HepG2 (cell line): ENCODE measurements around the gene ATP7A. TPM values are rescaled to one million over a fixed set of nuclear protein-coding genes. Genes with fewer than 3 reads are reported as not detected.
A peak's percentile ranks its signal among the peaks of the same experiment; 100 is the strongest.

Experiments used
- CEBPG ChIP-seq: IDR thresholded peaks from 2 replicates; pipeline ENCODE4 v1.6.1; 2016
- DPF2 ChIP-seq: sonication (generic); formaldehyde crosslinking; IDR thresholded peaks from 2 replicates; pipeline ENCODE4 v1.4.0; 2020; ENCODE audit warnings: mild to moderate bottlenecking, low read depth, missing genetic modification reagents, borderline replicate concordance
- FOSL1 ChIP-seq: sonication (generic); formaldehyde crosslinking; IDR thresholded peaks from 2 replicates; pipeline ENCODE4 v1.9.0; 2021; ENCODE audit warnings: missing genetic modification reagents, borderline replicate concordance
- HMGA1 ChIP-seq: sonication (generic); formaldehyde crosslinking; conservative IDR thresholded peaks from 2 replicates; pipeline ENCODE4 v1.4.0; 2020; ENCODE audit warnings: missing genetic modification reagents
- IRF2 ChIP-seq: IDR thresholded peaks from 2 replicates; pipeline ENCODE4 v1.6.1; 2018; ENCODE audit warnings: missing genetic modification reagents, missing compliant biosample characterization
- JUND ChIP-seq: sonication (generic); formaldehyde crosslinking; IDR thresholded peaks from 2 replicates; pipeline ENCODE4 v1.8.0; 2022; ENCODE audit warnings: mild to moderate bottlenecking, missing genetic modification reagents
- KDM2A ChIP-seq: sonication (generic); formaldehyde crosslinking; IDR thresholded peaks from 2 replicates; pipeline ENCODE4 v1.4.0; 2020; ENCODE audit warnings: low read depth, missing genetic modification reagents, borderline replicate concordance
- MAF1 ChIP-seq: sonication (generic); formaldehyde crosslinking; IDR thresholded peaks from 2 replicates; pipeline ENCODE4 v1.5.0; 2020; ENCODE audit warnings: missing genetic modification reagents, borderline replicate concordance
- MBNL3 ChIP-seq: fragments of 250-450 bp; sonication (Bioruptor Pico); conservative IDR thresholded peaks from 2 replicates; pipeline ENCODE4 v1.8.0; 2022; ENCODE audit warnings: mild to moderate bottlenecking, inconsistent platforms
- MXI1 ChIP-seq: IDR thresholded peaks from 3 replicates; pipeline ENCODE4 v1.6.1; 2012; ENCODE audit warnings: low read depth, low read length, inconsistent platforms, borderline replicate concordance
- PITX1 ChIP-seq: sonication (generic); formaldehyde crosslinking; IDR thresholded peaks from 2 replicates; pipeline ENCODE4 v1.5.1; 2020; ENCODE audit warnings: mild to moderate bottlenecking, missing genetic modification reagents
- POGZ ChIP-seq: sonication (generic); formaldehyde crosslinking; IDR thresholded peaks from 2 replicates; pipeline ENCODE4 v1.4.0; 2020; ENCODE audit warnings: mild to moderate bottlenecking, missing genetic modification reagents
- POLR2G ChIP-seq: fragments of 200-400 bp; formaldehyde crosslinking; IDR thresholded peaks from 2 replicates; pipeline ENCODE4 v1.6.1; 2018; ENCODE audit warnings: mild to moderate bottlenecking, low read depth, low read length, moderate library complexity
- RCOR2 ChIP-seq: IDR thresholded peaks from 2 replicates; pipeline ENCODE4 v1.6.1; 2016; ENCODE audit warnings: missing biosample characterization, missing genetic modification reagents
- SOX5 ChIP-seq: IDR thresholded peaks from 2 replicates; pipeline ENCODE4 v1.6.1; 2016; ENCODE audit warnings: borderline replicate concordance
- ZNF296 ChIP-seq: sonication (generic); formaldehyde crosslinking; conservative IDR thresholded peaks from 2 replicates; pipeline ENCODE4 v1.5.0; 2020; ENCODE audit warnings: mild to moderate bottlenecking, missing genetic modification reagents
- ZNF30 ChIP-seq: sonication (generic); formaldehyde crosslinking; IDR thresholded peaks from 2 replicates; pipeline ENCODE4 v1.5.0; 2020; ENCODE audit warnings: mild to moderate bottlenecking, missing genetic modification reagents
- ZNF326 ChIP-seq: sonication (generic); formaldehyde crosslinking; IDR thresholded peaks from 2 replicates; pipeline ENCODE4 v1.4.0; 2020; ENCODE audit warnings: missing genetic modification reagents, borderline replicate concordance
- ZNF484 ChIP-seq: sonication (generic); formaldehyde crosslinking; IDR thresholded peaks from 2 replicates; pipeline ENCODE4 v1.5.1; 2020; ENCODE audit warnings: mild to moderate bottlenecking, low read depth, missing genetic modification reagents, borderline replicate concordance
- ZNF570 ChIP-seq: sonication (generic); formaldehyde crosslinking; IDR thresholded peaks from 2 replicates; pipeline ENCODE4 v1.4.0; 2020; ENCODE audit warnings: mild to moderate bottlenecking, missing genetic modification reagents, borderline replicate concordance
- ZNF644 ChIP-seq: IDR thresholded peaks from 2 replicates; pipeline ENCODE4 v1.6.1; 2016; ENCODE audit warnings: low read depth
- ZNF652 ChIP-seq: IDR thresholded peaks from 2 replicates; pipeline ENCODE4 v1.6.1; 2016; ENCODE audit warnings: low read depth, borderline replicate concordance
- ZNF850 ChIP-seq: sonication (generic); formaldehyde crosslinking; conservative IDR thresholded peaks from 2 replicates; pipeline ENCODE4 v1.9.0; 2021; ENCODE audit warnings: mild to moderate bottlenecking, missing genetic modification reagents
- polyA plus RNA-seq, 8 experiments: library from polyadenylated mRNA; depleted of rRNA in 3 of 8; stranded (reverse) in 7 of 8; unstranded in 1 of 8; fragments of >200 nt; fragmentation: Illumina TruSeq in 4 of 8; extraction: Trizol in 4 of 8; gene quantifications; 2 replicates each; pipeline versions ENCODE4 v1.2.1 to v1.2.3, GENCODE V29; 2011 to 2016; ENCODE audit warnings: low read depth in 4 of 8, missing spikeins in 1 of 8, mixed read lengths in 1 of 8; ENCODE audit not compliant: insufficient read depth in 1 of 8
- total RNA-seq, 5 experiments: library from RNA; depleted of rRNA; stranded (reverse); fragments of >200 nt; fragmentation: Illumina TruSeq; extraction: Trizol; gene quantifications; 2 replicates each; pipeline ENCODE4 v1.2.3, GENCODE V29; 2016; ENCODE audit warnings: low read depth in 1 of 5
- TF ChIP-seq, protein P1 (sequence below): sonication (generic); formaldehyde crosslinking; IDR thresholded peaks from 2 replicates; pipeline ENCODE4 v1.4.0; 2020; ENCODE audit warnings: mild to moderate bottlenecking, missing genetic modification reagents
- TF ChIP-seq, protein P2 (sequence below): IDR thresholded peaks from 2 replicates; pipeline ENCODE4 v1.6.1; 2016; ENCODE audit warnings: mild to moderate bottlenecking
- TF ChIP-seq, protein P3 (sequence below): sonication (generic); IDR thresholded peaks from 2 replicates; pipeline ENCODE4 v1.6.1; 2016; ENCODE audit warnings: low read depth, borderline replicate concordance
- TF ChIP-seq, protein P4 (sequence below): IDR thresholded peaks from 2 replicates; pipeline ENCODE4 v1.6.1; 2016; ENCODE audit warnings: missing biosample characterization, missing genetic modification reagents, low read depth
- TF ChIP-seq, protein P5 (sequence below): IDR thresholded peaks from 2 replicates; pipeline ENCODE4 v1.6.1; 2016; ENCODE audit warnings: mild to moderate bottlenecking, missing biosample characterization, missing genetic modification reagents

ATP7A gene
- total and polyA plus RNA-seq, 2 of the 13 experiments (the other 11 are each of a cell fraction or from before 2014, with no cell fraction given), result 1.7 to 4.7 TPM

DNA sequence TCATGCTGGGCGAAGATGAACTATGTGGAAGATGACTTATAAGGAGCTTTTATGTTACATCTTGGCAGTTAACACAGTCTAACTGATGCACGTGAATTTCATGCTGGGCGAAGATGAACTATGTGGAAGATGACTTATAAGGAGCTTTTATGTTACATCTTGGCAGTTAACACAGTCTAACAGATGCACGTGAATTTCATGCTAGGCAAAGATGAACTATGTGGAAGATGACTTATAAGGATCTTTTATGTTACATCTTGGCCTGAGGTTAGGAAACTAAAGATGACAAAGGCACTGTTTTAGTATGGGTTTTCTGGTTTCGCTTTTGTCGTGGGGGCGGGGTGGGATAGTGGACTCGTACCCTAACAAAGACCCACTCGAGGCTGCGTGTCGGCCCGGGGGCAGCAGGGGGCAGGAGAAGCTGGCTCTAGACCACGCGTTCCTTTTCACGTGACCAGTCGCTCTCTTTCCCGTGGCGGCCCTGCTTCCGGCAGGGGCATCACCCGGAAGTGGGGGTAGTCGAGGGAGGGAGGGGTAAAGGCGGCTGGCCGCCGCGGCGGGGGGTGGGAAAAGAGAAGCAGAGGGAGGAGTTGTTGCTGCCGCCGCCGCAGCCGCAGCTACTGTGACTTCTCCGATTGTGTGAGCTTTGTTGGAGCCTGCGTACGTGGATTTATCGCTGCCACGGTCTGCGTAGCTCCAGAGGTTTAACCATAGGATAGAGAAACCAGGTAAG lies at the start of gene ATP7A (continued):
- TF ChIP-seq FOSL1 (CRISPR knock-in tag), result no peak
- no peak for TF ChIP-seq ZNF296 (CRISPR knock-in tag)
- TF ChIP-seq POLR2G, result no peak
- no peak for TF ChIP-seq CEBPG (CRISPR knock-in tag)
- TF ChIP-seq, protein P1, sequence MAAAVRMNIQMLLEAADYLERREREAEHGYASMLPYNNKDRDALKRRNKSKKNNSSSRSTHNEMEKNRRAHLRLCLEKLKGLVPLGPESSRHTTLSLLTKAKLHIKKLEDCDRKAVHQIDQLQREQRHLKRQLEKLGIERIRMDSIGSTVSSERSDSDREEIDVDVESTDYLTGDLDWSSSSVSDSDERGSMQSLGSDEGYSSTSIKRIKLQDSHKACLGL (CRISPR knock-in tag), result no peak
- TF ChIP-seq ZNF30 (CRISPR knock-in tag), result no peak
- TF ChIP-seq SOX5, result peak; percentile 38; the same call in 1 of the 2 replicates
- TF ChIP-seq ZNF652 (CRISPR knock-in tag), result no peak
- TF ChIP-seq ZNF484 (CRISPR knock-in tag), result no peak
- no peak for TF ChIP-seq MBNL3 (CRISPR knock-in tag)
- TF ChIP-seq IRF2, result peak; percentile 60; the same call in 1 of the 2 replicates
- no peak for TF ChIP-seq MAF1 (CRISPR knock-in tag)
- no peak for TF ChIP-seq HMGA1 (CRISPR knock-in tag)
- no peak for TF ChIP-seq JUND (CRISPR knock-in tag)
- TF ChIP-seq DPF2 (CRISPR knock-in tag), result no peak
- TF ChIP-seq ZNF850 (CRISPR knock-in tag), result no peak
- TF ChIP-seq, protein P2, sequence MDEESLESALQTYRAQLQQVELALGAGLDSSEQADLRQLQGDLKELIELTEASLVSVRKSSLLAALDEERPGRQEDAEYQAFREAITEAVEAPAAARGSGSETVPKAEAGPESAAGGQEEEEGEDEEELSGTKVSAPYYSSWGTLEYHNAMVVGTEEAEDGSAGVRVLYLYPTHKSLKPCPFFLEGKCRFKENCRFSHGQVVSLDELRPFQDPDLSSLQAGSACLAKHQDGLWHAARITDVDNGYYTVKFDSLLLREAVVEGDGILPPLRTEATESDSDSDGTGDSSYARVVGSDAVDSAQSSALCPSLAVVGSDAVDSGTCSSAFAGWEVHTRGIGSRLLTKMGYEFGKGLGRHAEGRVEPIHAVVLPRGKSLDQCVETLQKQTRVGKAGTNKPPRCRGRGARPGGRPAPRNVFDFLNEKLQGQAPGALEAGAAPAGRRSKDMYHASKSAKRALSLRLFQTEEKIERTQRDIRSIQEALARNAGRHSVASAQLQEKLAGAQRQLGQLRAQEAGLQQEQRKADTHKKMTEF, result 0 out of 2 replicates have a peak, but pooled peaks have one; percentile 20
- TF ChIP-seq ZNF570 (CRISPR knock-in tag), result no peak
- no peak for TF ChIP-seq ZNF326 (CRISPR knock-in tag)
- peak; percentile 76; the same call in 1 of the 3 replicates for TF ChIP-seq MXI1
- TF ChIP-seq, protein P3, sequence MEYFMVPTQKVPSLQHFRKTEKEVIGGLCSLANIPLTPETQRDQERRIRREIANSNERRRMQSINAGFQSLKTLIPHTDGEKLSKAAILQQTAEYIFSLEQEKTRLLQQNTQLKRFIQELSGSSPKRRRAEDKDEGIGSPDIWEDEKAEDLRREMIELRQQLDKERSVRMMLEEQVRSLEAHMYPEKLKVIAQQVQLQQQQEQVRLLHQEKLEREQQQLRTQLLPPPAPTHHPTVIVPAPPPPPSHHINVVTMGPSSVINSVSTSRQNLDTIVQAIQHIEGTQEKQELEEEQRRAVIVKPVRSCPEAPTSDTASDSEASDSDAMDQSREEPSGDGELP, result no peak
- TF ChIP-seq PITX1 (CRISPR knock-in tag), result peak; percentile 23; the same call in 1 of the 2 replicates
- TF ChIP-seq, protein P4, sequence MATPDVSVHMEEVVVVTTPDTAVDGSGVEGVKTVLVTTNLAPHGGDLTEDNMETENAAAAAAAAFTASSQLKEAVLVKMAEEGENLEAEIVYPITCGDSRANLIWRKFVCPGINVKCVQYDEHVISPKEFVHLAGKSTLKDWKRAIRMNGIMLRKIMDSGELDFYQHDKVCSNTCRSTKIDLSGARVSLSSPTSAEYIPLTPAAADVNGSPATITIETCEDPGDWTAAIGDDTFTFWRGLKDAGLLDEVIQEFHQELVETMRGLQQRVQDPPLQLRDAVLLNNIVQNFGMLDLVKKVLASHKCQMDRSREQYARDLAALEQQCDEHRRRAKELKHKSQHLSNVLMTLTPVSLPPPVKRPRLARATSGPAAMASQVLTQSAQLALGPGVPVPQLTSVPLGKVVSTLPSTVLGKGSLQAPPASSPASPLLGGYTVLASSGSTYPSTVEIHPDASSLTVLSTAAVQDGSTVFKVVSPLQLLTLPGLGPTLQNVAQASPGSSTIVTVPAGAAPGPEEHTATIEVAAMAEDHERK (CRISPR knock-in tag), result no peak
- peak; percentile 57 for TF ChIP-seq KDM2A (CRISPR knock-in tag)
- TF ChIP-seq, protein P5, sequence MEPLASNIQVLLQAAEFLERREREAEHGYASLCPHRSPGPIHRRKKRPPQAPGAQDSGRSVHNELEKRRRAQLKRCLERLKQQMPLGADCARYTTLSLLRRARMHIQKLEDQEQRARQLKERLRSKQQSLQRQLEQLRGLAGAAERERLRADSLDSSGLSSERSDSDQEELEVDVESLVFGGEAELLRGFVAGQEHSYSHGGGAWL, result 0 out of 2 replicates have a peak, but pooled peaks have one; percentile 36
- no peak for TF ChIP-seq RCOR2 (CRISPR knock-in tag)
- TF ChIP-seq ZNF644 (CRISPR knock-in tag), result no peak
- peak; percentile 86 for TF ChIP-seq POGZ (CRISPR knock-in tag)
